Aorta (tissue), 5 donors: ENCODE results near the gene KIF21B. TPM values are rescaled to one million over a fixed set of nuclear protein-coding genes. Genes with fewer than 3 reads are reported as not detected.

Source experiments
- ATAC-seq: fragments of 200-7000 bp; cut with Tn5 transposase; one replicate; pipeline ENCODE4 v1.9.1; 2022; ENCODE audit warnings: moderate library complexity; ENCODE audit not compliant: low FRiP score
- DNase-seq, 2 donors: peaks; one replicate each; pipeline ENCODE4 v3.0.0-alpha.2; 2020
- H3K27ac ChIP-seq, 2 donors: one replicate each; pipeline ENCODE4 v1.5.1; 2013; ENCODE audit warnings: low read length in 2 of 2, mild to moderate bottlenecking in 2 of 2, moderate library complexity in 2 of 2, control low read depth in 1 of 2, inconsistent platforms in 1 of 2, low read depth in 1 of 2
- H3K27me3 ChIP-seq, 2 donors: one replicate each; pipeline ENCODE4 v1.6.1; 2013; ENCODE audit warnings: control low read depth in 1 of 2, low read length in 1 of 2, mild to moderate bottlenecking in 1 of 2, moderate library complexity in 1 of 2; ENCODE audit not compliant: insufficient read depth in 2 of 2, control insufficient read depth in 1 of 2
- H3K36me3 ChIP-seq, 2 donors: one replicate each; pipeline ENCODE4 v1.6.1; 2013; ENCODE audit warnings: control low read depth in 1 of 2, low read length in 1 of 2, mild to moderate bottlenecking in 1 of 2; ENCODE audit not compliant: insufficient read depth in 2 of 2, control insufficient read depth in 1 of 2
- H3K4me1 ChIP-seq, 2 donors: one replicate each; pipeline ENCODE4 v1.6.1; 2013; ENCODE audit warnings: low read length in 2 of 2, control low read depth in 1 of 2, mild to moderate bottlenecking in 1 of 2, moderate library complexity in 1 of 2; ENCODE audit not compliant: insufficient read depth in 2 of 2, control insufficient read depth in 1 of 2
- H3K4me3 ChIP-seq, 2 donors: one replicate each; pipeline ENCODE4 v1.5.1; 2013; ENCODE audit warnings: low read length in 2 of 2, control low read depth in 1 of 2, mild to moderate bottlenecking in 1 of 2
- H3K9me3 ChIP-seq: one replicate; pipeline ENCODE4 v1.6.1; 2013; ENCODE audit warnings: mild to moderate bottlenecking, low read length; ENCODE audit not compliant: control insufficient read depth
- WGBS, 2 donors: extraction: QIAGEN DNeasy Blood & Tissue Kit; methylation state at CpG; one replicate each; pipeline ENCODE4 v1.1.7; 2013; 5-methylcytosine and 5-hydroxymethylcytosine counted together
- intact Hi-C, 2 donors: fragments of 100-400 bp; cut with DNase I; formaldehyde crosslinking; loops; one replicate each; pipeline versions ENCODE4 v1.14.2 to v1.15.0; 2022
- polyA plus RNA-seq, 2 donors: library from polyadenylated mRNA; stranded (reverse); fragments of 200-250 nt; gene quantifications; one replicate each; pipeline ENCODE4 v1.2.3, GENCODE V29; 2013
- total RNA-seq, 2 donors: library from RNA; stranded (reverse); fragmentation: NEBNext Ultra II Directional; extraction: Animal tissue kit (Norgen Biotek cat#: 25700); gene quantifications; one replicate each; pipeline ENCODE4 v1.2.1, GENCODE V29; 2021
- donor health status: healthy with polysubstance abuse.
- donor health status: Bipolar disorder and iron deficiency.
- donor health status: DM: no; HTN: no; CAD: no.
- donor health status: DM: no; HTN: no; CAD: no.
- donor health status: DM: yes; HTN: yes; CAD: no.

The KIF21B gene
- total and polyA plus RNA-seq, 4 donors, result 0.31 to 4.6 (median 2.3) TPM

DNA sequence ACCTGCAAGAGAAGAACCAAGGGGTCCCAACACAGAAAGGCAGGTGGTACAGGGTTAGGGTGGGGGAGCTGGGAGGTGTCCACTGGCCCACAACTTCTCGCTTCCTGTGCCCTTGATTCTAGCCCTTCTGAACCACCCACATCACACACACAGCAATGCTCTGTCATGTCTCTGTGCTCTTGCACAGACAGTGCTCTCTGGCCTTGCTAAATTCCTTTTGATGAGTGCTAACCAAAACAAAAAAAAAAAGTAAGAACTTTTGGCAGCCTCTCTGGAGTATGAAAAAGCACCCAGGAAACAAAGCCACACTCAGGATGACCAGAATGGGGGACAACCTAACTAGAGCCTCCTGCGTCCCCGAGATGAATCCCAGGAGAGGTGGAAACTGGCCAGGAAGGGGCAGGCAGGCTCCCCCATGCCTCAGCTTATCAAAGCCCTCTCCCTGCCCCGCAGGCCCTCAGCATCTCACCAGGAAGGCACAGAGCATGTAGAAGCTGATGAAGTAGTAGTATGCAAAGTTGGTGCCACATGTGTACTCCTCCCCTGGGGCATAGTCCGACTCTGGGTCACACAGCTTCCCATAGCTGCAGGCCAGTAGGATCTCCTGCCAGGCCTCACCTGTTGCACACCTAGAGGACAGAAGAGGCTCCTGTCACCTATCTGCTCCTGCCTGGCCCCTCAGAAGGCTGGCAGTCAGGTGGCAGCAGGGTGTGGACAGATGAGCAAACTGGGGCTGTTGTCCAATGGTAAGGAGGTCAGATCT is 27.2 kb upstream of the KIF21B start:
- Histone ChIP-seq H3K36me3 (no peaks in the 10 kb centered on the region), H3K4me3 (no peak overlapping the region), H3K27ac (no peak overlapping the region), H3K9me3 (no peaks in the 10 kb centered on the region), H3K4me1 (no peaks in the 10 kb centered on the region), H3K27me3 (no peaks in the 10 kb centered on the region)
- DNase-seq, result no peak
- intact Hi-C loops, result no loop called here
- no peak for ATAC-seq
- 68 to 69% methylated on average over 5 of the region's 5 CpGs for WGBS, 2 donors

DNA sequence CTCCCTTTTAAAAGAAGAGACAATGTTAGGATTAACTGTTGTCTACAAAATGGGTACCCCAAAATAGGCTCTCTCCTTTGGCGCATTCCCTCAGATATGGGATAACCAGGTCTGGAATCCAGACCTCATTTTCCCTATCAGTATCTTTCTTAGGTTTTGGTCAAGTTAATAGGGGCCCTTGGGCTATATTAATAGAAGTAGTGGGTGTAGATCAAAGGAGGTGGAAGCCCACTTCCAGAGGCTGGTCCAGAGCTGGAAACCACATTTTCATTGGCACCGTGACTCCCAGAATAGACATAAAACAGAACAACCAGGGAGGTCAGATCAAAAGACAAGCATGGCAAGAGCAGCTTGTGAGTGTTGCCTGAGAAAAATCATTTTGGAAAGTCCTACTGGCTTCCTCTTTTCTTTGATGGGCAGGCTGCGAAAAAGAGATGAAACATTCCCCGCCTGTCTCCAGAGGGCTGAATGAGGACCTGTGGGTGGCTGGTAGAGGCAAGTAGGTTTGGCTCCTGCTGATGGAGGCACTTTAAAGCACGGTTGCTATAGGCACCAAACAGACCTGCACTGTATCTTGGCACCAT is 25.8 kb upstream of the KIF21B start:
- intact Hi-C loops, result loop anchor here in 1 of 2 donors (5.0 kb wide), 1 partner anchor 63 kb away; the partner anchor contains the start of gene CACNA1S
- ATAC-seq, result no peak
- H3K27me3 ChIP-seq, result no peaks in the 10 kb centered on the region
- H3K27ac ChIP-seq, result no peak overlapping the region
- WGBS, 2 donors, result 94 to 95% methylated on average over 5 of the region's 5 CpGs
- no peaks in the 10 kb centered on the region for H3K4me1 ChIP-seq
- no peaks in the 10 kb centered on the region for H3K9me3 ChIP-seq
- no peak for DNase-seq
- H3K4me3 ChIP-seq, result no peak overlapping the region
- no peaks in the 10 kb centered on the region for H3K36me3 ChIP-seq

DNA sequence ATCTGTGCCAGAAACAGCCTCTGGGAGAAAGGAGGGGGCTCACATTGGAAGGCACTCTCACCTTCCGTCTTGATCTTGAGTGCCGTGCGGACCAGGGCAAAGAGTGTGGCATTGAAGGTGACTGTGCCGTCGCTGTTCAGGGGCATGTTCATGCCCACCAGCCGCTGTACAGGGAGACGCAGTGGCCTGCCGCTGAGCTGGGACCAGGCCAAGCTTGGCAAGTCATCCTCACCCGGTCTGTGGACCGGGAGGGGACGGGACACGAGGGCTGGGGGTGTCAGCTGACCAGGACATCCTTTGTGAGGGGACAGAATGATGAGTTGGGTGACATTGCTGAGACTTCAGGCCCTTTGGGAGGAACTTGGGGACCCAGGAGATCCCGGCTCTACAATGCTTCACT is 25.0 kb upstream of the KIF21B start:
- intact Hi-C loops, result loop anchor here in 1 of 2 donors (5.0 kb wide), 1 partner anchor 64 kb away; the partner anchor contains the start of gene CACNA1S
- no peak for DNase-seq
- Histone ChIP-seq H3K4me3 (no peak overlapping the region), H3K9me3 (no peaks in the 10 kb centered on the region), H3K27me3 (no peaks in the 10 kb centered on the region), H3K4me1 (no peaks in the 10 kb centered on the region), H3K36me3 (no peaks in the 10 kb centered on the region), H3K27ac (no peak overlapping the region)
- ATAC-seq, result no peak
- WGBS, 2 donors, result 71 to 76% methylated on average over 13 of the region's 13 CpGs

DNA sequence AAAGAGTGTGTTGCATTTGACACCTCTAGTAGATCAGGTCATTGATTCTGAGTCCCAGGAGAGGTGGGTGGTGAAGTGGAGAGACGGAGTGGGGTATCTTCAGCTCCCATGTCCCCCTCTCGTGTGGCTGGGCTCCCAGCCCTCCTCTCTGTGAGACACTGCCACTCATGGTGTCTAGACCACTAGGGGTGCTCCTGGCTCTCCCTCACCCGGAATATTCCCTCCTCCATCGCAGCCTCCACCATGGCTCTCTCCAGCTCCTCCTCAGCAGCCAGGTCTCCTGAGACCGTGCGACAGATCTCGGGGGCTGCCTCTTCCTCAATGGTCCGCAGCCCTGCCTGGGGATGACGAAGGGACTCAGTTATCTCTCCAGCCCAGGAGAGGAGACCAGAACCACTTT is 20.6 kb upstream of the KIF21B start:
- Histone ChIP-seq H3K9me3 (no peaks in the 10 kb centered on the region), H3K27me3 (no peaks in the 10 kb centered on the region), H3K36me3 (no peaks in the 10 kb centered on the region), H3K27ac (no peak overlapping the region), H3K4me1 (no peaks in the 10 kb centered on the region), H3K4me3 (no peak overlapping the region)
- 91 to 92% methylated on average over 9 of the region's 9 CpGs for WGBS, 2 donors
- ATAC-seq (no peak), DNase-seq (peak in 1 of 2 donors; percentile 50)
- intact Hi-C loops, result loop anchor here (5.0 kb wide), 2 partner anchors 72 to 487 kb away; no protein-coding TSS in a partner anchor

DNA sequence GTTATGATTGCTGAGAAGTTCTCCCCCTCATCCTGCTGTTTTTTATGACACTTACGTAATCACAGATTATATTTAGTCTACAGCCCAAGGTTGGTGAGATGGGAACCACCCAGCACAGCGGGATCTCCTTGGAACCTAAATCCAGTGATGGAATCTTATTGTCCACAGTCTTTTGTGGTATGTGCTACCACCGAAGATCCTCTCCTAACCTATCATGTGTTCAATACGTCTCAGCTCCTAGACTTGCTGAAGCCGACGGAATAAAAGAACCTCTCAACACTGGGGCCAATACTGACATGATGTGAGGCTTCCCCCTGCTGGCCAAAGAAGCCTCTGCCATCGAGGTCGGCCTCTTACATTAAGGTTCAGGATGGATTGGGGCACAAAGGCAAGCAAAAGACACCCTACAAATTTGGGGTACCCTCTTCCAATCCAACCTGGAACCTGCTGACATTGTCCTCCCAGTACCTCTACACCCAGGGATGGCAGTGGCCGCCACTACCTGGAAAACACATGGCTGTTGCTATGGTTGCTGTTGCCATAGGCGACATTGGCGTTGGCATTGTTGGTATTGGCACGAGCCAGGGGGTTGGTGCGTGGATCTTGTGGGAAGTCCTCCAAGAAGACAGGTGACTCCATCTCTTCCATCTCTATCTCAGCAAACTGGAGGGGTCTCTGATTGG is 19.4 kb upstream of the KIF21B start:
- no peaks in the 10 kb centered on the region for H3K9me3 ChIP-seq

DNA sequence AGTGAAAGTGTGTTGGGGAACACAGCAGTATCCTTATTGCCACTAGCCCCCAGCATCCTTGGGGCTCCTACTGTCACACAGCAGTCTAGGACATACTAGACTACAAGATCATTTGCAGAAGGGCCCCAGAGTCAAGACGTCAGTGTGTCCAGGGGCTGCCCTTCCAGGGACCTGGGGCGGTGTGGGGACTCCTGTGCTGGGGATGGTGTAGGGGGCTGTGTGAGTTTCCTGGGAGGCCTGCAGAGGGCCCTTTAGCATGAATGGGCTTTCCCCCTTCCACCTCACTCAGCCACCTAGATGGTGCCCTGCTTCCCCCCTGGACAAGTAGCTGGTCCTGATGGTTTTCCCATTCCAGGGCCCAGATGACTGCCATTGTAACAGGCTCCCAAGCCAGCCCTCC is 17.5 kb upstream of the KIF21B start:
- Histone ChIP-seq H3K4me3 (no peak overlapping the region), H3K27me3 (no peaks in the 10 kb centered on the region), H3K27ac (no peak overlapping the region), H3K9me3 (no peaks in the 10 kb centered on the region), H3K36me3 (no peaks in the 10 kb centered on the region), H3K4me1 (no peaks in the 10 kb centered on the region)
- ATAC-seq (no peak), DNase-seq (peak in 1 of 2 donors; percentile 71)
- WGBS, 2 donors, result 93 to 98% methylated on average over 2 of the region's 2 CpGs
- intact Hi-C loops, result loop anchor here (5.0 kb wide), 2 partner anchors 69 to 484 kb away; no protein-coding TSS in a partner anchor

More for the DNA sequence above, 19.4 kb upstream of the KIF21B start:
- 25 to 30% methylated on average over 13 of the region's 13 CpGs for WGBS, 2 donors
- no peaks in the 10 kb centered on the region for H3K27me3 ChIP-seq
- H3K4me3 ChIP-seq, result no peak overlapping the region
- peak; percentile 85 for ATAC-seq
- no peaks in the 10 kb centered on the region for H3K4me1 ChIP-seq
- H3K36me3 ChIP-seq, result no peaks in the 10 kb centered on the region
- peak in 1 of 2 donors; percentile 64 for DNase-seq
- intact Hi-C loops, result loop anchor here (2.0 to 5.0 kb wide), 3 partner anchors 70 to 486 kb away; no protein-coding TSS in a partner anchor
- no peak overlapping the region for H3K27ac ChIP-seq

DNA sequence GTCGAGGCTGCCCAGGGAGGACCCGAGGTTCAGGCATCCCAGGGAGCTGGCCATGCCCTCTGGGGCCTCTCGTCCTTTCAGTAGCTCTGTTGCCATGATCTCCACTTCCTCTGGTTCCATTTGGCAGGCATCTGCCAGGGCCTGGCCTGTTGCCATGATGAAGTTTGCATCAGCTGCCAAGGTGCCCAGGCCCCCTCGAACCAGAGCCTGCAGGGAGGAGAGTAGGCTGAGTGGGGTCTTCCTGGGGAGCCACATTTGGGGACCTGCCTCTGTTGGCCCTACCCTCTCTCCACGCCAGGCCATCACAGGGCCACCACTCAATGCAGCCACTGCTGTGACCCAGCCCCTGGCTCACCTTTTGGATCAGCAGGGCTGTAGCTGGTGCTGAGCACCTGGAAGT is 16.4 kb upstream of the KIF21B start:
- 76 to 80% methylated on average over 5 of the region's 5 CpGs for WGBS, 2 donors
- intact Hi-C loops, result loop anchor here (5.0 kb wide), 2 partner anchors 68 to 483 kb away; no protein-coding TSS in a partner anchor

DNA sequence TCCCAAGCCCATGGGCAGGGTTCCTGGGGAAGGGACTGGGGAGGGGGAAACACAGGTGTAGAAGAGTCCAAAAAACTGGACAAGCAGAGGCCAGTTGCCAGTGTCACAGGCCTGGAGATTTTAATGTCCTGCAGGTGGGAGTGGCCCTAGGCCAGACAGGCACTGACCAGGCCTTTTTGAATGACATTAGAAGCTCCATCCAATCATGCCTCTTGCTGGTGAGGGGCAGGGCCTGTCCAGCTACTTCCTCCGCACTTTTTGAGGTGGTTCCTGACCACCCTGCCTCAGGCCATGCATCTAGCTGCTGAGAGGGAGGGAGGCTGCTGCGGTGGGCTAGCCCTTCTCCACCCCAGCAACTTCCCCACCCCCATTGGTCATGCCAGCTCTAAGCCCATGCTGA is 15.9 kb upstream of the KIF21B start:
- H3K4me3 ChIP-seq, result no peak overlapping the region
- no peak overlapping the region for H3K27ac ChIP-seq
- ATAC-seq (no peak), DNase-seq (peak in 1 of 2 donors; percentile 47)
- H3K9me3 ChIP-seq, result no peaks in the 10 kb centered on the region
- 96 to 97% methylated on average over 2 of the region's 2 CpGs for whole genome bisulfite sequencing, 2 donors
- H3K27me3 ChIP-seq, result no peaks in the 10 kb centered on the region
- no peaks in the 10 kb centered on the region for H3K36me3 ChIP-seq
- H3K4me1 ChIP-seq, result no peaks in the 10 kb centered on the region
- intact Hi-C loops, result no loop called here

More for the DNA sequence above, 16.4 kb upstream of the KIF21B start:
- no peak overlapping the region for H3K27ac ChIP-seq
- peak in 1 of 2 donors; percentile 53 for DNase-seq
- H3K36me3 ChIP-seq, result no peaks in the 10 kb centered on the region
- H3K4me3 ChIP-seq, result no peak overlapping the region
- no peaks in the 10 kb centered on the region for H3K4me1 ChIP-seq
- ATAC-seq, result no peak
- H3K27me3 ChIP-seq, result no peaks in the 10 kb centered on the region
- no peaks in the 10 kb centered on the region for H3K9me3 ChIP-seq
